ENCODE data around the gene PKP1. TPM values are rescaled to one million over a fixed set of nuclear protein-coding genes. Genes with fewer than 3 reads are reported as not detected.
"Not testable (repeated sequence)": the region's sequence is repeated elsewhere in the genome, so short reads cannot be mapped to it uniquely, and the experiment has no call there.

PKP1 gene
- total RNA-seq, 2 experiments from 2014 or later, result not detected

DNA sequence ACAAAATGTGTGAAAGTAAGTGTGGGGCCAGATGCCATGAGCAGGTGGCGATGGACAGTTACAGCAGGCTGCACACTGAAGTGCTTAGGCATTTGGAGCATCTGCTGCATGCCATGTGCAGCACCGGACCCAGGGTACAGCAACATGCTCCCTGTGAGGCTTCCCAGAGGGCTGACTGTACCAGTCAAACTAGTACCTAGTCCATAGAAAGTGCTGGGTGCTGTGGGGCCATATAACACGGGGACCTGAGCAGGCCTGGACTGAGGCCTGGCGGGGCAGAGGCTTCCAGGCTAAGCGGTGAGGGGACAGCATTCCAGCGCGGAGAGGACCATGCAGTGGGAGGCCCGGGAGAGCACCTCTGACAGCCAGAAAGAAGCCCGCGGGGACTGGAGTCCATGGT is 29.9 kb upstream of the PKP1 start:
- H3K36me3 Mint-ChIP-seq (ENCODE audit: low read depth), result no peaks in the 10 kb centered on the region
- H3K9me3 Mint-ChIP-seq (ENCODE audit: low read depth), result no peaks in the 10 kb centered on the region
- no peak overlapping the region for H3K4me3 Mint-ChIP-seq
- no peaks in the 10 kb centered on the region for H3K4me1 Mint-ChIP-seq
- ChIA-PET POLR2A (no interaction called here), CTCF (interaction anchor here (0.7 to 1.6 kb wide), 5 partner anchors 12 to 249 kb away, joined by 3 to 9 read pairs (median 3); no protein-coding TSS in a partner anchor)
- intact Hi-C loops (cut with DNase I, micrococcal nuclease), result no loop called here
- H3K27me3 Mint-ChIP-seq, result peaks cover 2% of the 10 kb centered on the region
- DNase-seq, result no peak
- no peak overlapping the region for H3K27ac Mint-ChIP-seq
- ATAC-seq, result no peak

DNA sequence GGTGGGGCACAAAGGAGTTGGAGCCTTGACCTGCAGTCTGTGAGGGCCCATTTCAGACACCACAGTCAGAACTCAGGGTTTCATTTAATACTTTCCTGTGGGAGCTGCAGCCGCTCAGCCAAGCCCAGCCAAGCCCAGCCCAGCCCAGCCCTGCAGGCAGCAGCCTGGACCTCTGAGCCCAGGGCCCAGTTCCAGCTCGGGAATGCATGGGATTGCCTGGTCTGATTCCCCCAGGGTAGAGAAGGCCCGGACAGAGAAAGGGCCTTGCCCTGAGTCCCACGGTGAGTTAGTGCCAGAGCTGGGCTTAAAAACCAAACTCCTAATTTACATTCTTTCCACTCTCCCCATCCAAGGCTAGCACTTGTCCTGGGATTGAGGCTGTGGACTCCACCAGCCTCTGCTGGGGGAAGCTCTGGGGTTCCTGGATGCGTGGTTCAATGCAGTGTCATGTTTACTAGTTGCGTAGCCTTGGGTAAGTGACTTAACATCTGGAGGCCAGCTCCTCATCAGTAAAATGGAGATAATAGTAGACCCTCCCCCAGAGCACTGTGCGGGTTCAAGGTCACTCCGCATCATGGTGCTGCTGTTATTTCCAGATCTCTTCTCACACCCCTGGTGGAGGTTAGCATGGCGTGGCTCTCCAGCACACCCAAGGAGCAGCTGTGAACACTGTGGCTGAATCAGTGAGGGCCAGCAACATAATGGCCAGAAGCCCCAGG is 29.2 kb upstream of the PKP1 start:
- Mint-ChIP-seq H3K36me3 (ENCODE audit: low read depth) (no peaks in the 10 kb centered on the region), H3K4me3 (no peak overlapping the region), H3K4me1 (no peaks in the 10 kb centered on the region), H3K27me3 (peaks cover 2% of the 10 kb centered on the region), H3K27ac (no peak overlapping the region), H3K9me3 (ENCODE audit: low read depth) (no peaks in the 10 kb centered on the region)
- intact Hi-C loops (cut with DNase I, micrococcal nuclease), result loop anchor here (1.0 kb wide), 3 partner anchors 92 to 154 kb away; no protein-coding TSS in a partner anchor
- CTCF ChIA-PET, result interaction anchor here (0.6 to 1.6 kb wide), 15 partner anchors 9 to 249 kb away, joined by 3 to 9 read pairs (median 3); no protein-coding TSS in a partner anchor
- no peak for ATAC-seq
- no peak for DNase-seq
- POLR2A ChIA-PET, result no interaction called here

DNA sequence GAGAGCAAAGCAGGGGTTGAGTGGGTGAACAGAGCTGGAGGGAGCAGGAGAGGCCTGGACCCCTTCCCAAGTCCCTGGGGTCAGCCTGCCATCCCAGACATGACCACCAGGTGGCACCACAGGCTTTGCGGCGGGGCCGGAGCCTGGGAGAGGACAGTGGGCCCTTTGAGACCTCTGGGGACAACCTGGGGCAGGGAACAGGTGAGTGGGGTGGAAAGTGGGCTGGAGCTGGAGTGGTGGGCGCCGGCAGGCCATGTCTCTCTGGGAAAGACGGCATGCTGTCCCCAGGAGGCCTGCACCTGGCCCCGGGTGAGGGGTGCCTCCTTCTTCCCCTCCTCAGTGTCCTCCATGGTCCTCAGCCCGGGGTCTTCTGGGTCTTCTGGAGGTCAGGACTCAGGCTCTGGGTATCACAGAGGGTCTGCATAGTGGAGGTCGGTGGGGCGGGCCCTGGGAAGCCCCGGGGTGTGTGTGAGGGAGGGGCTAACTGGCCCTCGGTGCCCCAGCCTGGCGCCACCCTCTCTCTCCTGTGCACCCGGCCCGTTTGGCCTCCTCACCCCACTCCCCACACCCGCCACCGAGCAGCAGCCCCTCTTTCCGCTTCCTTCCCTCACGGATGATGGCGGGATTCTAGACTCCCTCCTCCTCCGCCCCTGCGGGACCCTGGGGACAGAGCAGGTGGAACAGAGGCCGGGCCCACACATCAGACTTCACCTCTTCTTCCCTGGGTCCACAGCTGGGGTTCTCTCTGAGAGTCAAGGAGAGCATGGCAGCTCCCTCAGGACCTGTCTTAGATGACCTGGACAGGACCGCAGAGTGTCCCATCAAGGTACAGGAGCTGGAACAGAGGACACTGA is 28.5 kb upstream of the PKP1 start:
- Mint-ChIP-seq H3K36me3 (ENCODE audit: low read depth) (no peaks in the 10 kb centered on the region), H3K4me3 (no peak overlapping the region), H3K27ac (no peak overlapping the region), H3K9me3 (ENCODE audit: low read depth) (no peaks in the 10 kb centered on the region), H3K27me3 (peaks cover 4% of the 10 kb centered on the region), H3K4me1 (no peaks in the 10 kb centered on the region)
- intact Hi-C loops (cut with DNase I, micrococcal nuclease), result loop anchor here (1.0 kb wide), 3 partner anchors 91 to 153 kb away; no protein-coding TSS in a partner anchor
- peak; percentile 64 for ATAC-seq
- ChIA-PET POLR2A (no interaction called here), CTCF (interaction anchor here (0.6 to 1.6 kb wide), 13 partner anchors 8 to 248 kb away, joined by 3 to 9 read pairs (median 3); no protein-coding TSS in a partner anchor)
- DNase-seq, result peak; percentile 81

DNA sequence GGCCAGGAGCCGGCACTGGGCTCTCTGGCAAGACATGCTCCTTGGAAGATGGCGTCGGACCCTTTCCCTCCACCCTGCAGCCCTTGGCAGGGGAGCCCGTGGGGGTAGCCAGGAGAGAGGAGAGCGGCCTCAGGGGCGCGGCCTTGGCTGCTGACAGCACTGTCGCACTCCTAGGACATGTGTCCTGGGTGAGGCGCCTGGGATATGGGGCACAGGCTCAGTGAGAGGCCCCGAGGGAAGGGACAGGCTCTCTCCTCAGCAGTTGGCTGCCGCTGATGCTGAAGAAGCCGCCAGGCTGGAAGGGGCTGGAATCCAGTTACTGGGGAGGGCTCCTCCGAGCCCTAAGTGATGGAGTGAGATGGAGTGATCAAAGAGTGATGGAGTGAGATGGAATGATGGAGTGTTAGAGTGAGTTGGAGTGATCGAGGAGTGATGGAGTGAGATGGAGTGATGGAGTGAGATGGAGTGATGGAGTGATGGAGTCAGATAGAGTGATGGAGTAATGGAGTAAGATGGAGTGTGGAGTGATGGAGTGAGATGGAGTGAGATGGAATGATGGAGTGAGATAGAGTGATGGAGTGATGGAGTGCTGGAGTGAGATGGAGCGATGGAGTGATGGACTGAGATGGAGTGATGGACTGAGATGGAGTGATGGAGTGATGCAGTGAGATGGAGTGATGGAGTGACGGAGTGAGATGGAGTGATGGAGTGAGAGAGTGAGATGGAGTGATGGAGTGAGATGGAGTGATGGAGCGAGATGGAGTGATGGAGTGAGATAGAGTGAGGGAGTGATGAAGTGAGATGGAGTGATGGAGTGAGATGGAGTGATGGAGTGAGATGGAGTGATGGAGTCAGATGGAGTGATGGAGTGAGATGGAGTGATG is 27.6 kb upstream of the PKP1 start:
- ATAC-seq, result no peak
- Mint-ChIP-seq H3K4me3 (no peak overlapping the region), H3K36me3 (ENCODE audit: low read depth) (peaks cover 2% of the 10 kb centered on the region), H3K9me3 (ENCODE audit: low read depth) (no peaks in the 10 kb centered on the region), H3K27ac (no peak overlapping the region), H3K4me1 (peaks cover 3% of the 10 kb centered on the region), H3K27me3 (peaks cover 8% of the 10 kb centered on the region)
- intact Hi-C loops (cut with DNase I, micrococcal nuclease), result no loop called here
- CTCF ChIA-PET, result no interaction called here
- POLR2A ChIA-PET, result no interaction called here
- no peak for DNase-seq

DNA sequence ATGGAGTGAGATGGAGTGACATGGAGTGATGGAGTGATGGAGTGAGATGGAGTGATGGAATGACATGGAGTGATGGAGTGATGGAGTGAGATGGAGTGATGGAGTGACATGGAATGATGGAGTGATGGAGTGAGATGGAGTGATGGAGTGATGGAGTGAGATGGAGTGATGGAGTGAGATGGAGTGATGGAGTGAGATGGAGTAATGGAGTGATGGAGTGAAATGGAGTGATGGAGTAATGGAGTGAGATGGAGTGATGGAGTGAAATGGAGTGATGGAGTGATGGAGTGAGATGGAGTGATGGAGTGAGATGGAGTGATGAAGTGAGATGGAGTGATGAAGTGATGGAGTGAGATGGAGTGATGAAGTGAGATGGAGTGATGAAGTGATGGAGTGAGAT is 25.2 kb upstream of the PKP1 start:
- H3K36me3 Mint-ChIP-seq (ENCODE audit: low read depth); DNase-seq; intact Hi-C loops (cut with DNase I, micrococcal nuclease); H3K9me3 Mint-ChIP-seq (ENCODE audit: low read depth); H3K4me1 Mint-ChIP-seq; POLR2A ChIA-PET; H3K4me3 Mint-ChIP-seq; ATAC-seq; H3K27ac Mint-ChIP-seq: not testable (repeated sequence)
- H3K27me3 Mint-ChIP-seq, result peaks cover 14% of the 10 kb centered on the region
- CTCF ChIA-PET, result interaction anchor here (1.4 kb wide), 1 partner anchor 151 kb away, joined by 3 read pairs; no protein-coding TSS in a partner anchor

DNA sequence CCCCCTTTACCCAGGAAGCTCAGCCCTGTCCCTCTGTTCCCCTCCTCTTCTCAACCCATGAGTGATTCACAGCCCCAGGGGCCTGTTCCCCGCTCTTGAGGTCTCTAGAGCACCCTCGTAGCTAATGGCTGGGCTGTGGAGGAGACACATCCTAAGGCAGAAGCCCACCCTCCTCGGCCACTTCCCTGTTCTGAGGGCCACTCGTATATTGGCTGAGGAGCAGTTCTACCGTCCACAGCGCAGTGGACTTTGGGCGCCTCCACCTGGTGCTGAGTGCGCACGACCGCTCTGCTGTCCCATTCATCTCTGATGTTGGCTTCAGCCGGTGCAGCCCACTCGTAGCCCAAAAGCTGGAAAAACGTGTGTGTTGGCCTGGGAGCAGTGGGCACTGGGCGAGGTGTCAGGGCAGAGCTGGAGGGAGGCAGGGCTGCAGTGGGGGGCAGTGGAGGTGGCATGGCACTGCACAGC is 24.5 kb upstream of the PKP1 start:
- intact Hi-C loops (cut with DNase I, micrococcal nuclease), result no loop called here
- Mint-ChIP-seq H3K9me3 (ENCODE audit: low read depth) (no peaks in the 10 kb centered on the region), H3K36me3 (ENCODE audit: low read depth) (peaks cover 2% of the 10 kb centered on the region), H3K4me3 (no peak overlapping the region), H3K4me1 (peaks cover 3% of the 10 kb centered on the region), H3K27me3 (peaks cover 14% of the 10 kb centered on the region), H3K27ac (no peak overlapping the region)
- CTCF ChIA-PET, result interaction anchor here (0.9 to 1.4 kb wide), 3 partner anchors 87 to 151 kb away, joined by 3 to 4 read pairs (median 3); no protein-coding TSS in a partner anchor
- POLR2A ChIA-PET, result no interaction called here
- ATAC-seq (no peak), DNase-seq (no peak)

DNA sequence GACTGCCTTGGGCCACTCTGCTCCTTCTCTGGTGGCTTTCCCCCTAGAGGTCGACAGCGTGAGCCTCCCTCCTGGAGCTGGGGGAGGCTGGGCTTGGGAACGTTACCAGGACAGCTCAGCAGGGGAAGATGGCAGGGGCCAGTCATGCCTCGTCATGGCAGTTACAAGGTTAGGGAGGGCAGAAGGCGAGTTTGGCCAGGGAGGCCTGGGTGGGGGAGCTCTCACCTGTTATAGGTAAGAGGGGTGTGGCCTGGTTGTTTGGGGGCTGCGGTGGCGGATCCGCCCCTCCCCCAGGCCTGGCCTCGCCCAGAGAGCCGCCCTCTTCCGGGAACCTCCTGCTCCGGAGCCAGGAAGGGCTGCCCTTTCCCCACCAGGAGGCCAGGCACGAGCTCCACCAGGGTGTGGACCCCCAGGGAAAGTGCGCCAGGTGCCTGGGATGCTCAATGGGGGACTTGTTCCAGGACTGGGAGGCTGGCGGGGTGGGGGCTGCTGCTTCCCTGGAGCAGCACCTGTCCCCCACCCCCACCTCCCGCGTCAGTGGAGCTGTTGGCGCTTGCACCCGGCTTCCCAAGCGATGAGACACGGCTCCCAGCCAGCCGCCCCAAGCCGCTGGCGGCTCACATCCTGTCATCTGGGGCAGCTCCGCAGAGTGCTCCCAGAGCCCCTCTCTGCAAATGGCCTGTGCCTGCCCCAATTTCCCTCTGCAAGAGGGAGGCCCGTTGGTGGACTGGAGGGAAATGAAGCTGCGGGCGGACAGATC is 23.6 kb upstream of the PKP1 start:
- POLR2A ChIA-PET, result no interaction called here
- DNase-seq (no peak), ATAC-seq (peak; percentile 23)
- Mint-ChIP-seq H3K36me3 (ENCODE audit: low read depth) (peaks cover 2% of the 10 kb centered on the region), H3K27ac (no peak overlapping the region), H3K4me3 (no peak overlapping the region), H3K4me1 (peaks cover 3% of the 10 kb centered on the region), H3K9me3 (ENCODE audit: low read depth) (no peaks in the 10 kb centered on the region), H3K27me3 (peaks cover 18% of the 10 kb centered on the region)
- CTCF ChIA-PET, result interaction anchor here (0.9 to 1.4 kb wide), 3 partner anchors 86 to 150 kb away, joined by 3 to 4 read pairs (median 3); no protein-coding TSS in a partner anchor
- intact Hi-C loops (cut with DNase I, micrococcal nuclease), result no loop called here

DNA sequence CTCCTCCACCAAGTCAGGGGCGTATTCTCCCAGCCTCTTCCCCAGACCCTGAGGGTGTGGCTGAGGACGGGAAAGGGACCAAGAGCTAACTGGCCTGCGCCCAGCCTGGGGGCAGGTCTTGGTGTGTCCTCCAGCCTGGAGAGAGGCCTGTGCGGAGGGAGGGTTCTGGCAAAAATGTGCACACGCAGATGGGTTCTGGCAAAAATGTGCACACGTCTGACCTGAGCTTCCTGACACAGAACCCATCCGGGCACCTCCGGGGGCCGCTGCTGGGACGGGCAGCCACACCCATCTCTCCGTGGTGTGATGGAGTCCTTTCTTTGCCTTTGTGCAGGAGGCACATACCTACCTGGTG is 23.1 kb upstream of the PKP1 start:
- CTCF ChIA-PET, result interaction anchor here (1.3 kb wide), 1 partner anchor 86 kb away, joined by 4 read pairs; no protein-coding TSS in a partner anchor
- H3K4me3 Mint-ChIP-seq, result no peak overlapping the region

DNA sequence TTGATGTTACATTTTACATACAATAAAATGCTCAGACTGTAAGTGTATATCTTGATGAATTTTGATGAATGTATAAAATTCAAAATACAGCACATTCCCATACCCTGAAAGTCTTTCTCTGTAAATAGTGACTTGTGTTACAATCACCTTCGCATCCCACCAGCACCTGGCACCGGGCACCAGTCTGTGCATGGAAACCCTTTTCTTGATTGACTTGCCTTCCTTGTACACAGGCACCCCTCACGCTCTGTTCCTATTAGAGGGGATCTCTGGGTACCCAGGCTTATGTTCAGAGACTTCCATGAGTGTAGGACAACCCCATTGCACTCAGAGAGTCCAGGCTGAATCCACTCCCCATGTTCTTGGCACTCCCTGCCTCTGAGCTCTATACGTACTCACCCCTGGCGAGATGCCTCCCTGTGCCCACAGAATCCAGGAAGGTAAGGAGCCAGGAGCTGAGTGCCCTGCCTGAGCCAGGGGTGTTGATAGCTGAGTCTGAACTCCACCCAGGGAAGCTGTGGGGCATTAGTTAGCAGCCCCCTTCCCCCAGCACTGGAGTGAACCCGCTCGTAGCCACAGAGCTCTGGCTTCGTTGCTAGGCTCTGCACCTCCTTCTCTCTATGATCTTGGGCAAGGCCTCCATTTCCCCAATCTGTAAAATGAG is 22.5 kb upstream of the PKP1 start:
- CTCF ChIA-PET, result no interaction called here
- H3K36me3 Mint-ChIP-seq (ENCODE audit: low read depth), result peaks cover 2% of the 10 kb centered on the region
- no peak overlapping the region for H3K4me3 Mint-ChIP-seq
- H3K4me1 Mint-ChIP-seq, result peaks cover 3% of the 10 kb centered on the region
- H3K27me3 Mint-ChIP-seq, result peaks cover 22% of the 10 kb centered on the region
- no peaks in the 10 kb centered on the region for H3K9me3 Mint-ChIP-seq (ENCODE audit: low read depth)
- POLR2A ChIA-PET, result no interaction called here
- ATAC-seq (no peak), DNase-seq (no peak)
- intact Hi-C loops (cut with DNase I, micrococcal nuclease), result no loop called here
- no peak overlapping the region for H3K27ac Mint-ChIP-seq

More for the DNA sequence above, 23.1 kb upstream of the PKP1 start:
- H3K27me3 Mint-ChIP-seq, result peaks cover 18% of the 10 kb centered on the region
- intact Hi-C loops (cut with DNase I, micrococcal nuclease), result no loop called here
- POLR2A ChIA-PET, result no interaction called here
- H3K4me1 Mint-ChIP-seq, result peaks cover 3% of the 10 kb centered on the region
- H3K9me3 Mint-ChIP-seq (ENCODE audit: low read depth), result no peaks in the 10 kb centered on the region
- peaks cover 2% of the 10 kb centered on the region for H3K36me3 Mint-ChIP-seq (ENCODE audit: low read depth)
- no peak overlapping the region for H3K27ac Mint-ChIP-seq
- no peak for ATAC-seq
- no peak for DNase-seq
